ENCODE results near the gene FCN1. TPM values are rescaled to one million over a fixed set of nuclear protein-coding genes. Genes with fewer than 3 reads are reported as not detected.

The FCN1 gene
- total RNA-seq, 1 experiment from 2014 or later, result not detected

DNA sequence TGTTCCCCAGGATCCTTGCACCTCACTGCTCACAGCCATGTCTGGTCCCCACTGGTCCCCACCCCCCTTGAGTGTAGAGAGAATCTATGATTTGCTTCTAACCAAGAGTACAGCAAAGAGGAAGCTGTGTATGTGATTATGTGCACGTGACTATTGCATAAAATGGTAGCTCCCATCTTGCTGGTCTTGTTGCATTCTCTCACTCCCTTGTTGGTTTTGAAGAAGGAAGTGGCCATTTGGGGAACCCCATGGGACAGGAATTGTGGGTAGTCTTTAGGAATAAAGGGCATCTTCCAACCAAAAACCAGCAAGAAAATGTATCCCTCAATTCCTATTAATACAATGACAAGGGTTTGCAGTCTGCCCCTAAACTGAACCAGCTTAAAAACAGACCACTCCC is 42.3 kb downstream of the FCN1 start:
- no peak overlapping the region for H3K4me3 Mint-ChIP-seq (ENCODE audit: unreplicated experiment)
- no peak for DNase-seq (ENCODE audit: unreplicated experiment)
- intact Hi-C loops (cut with micrococcal nuclease), result no loop called here
- POLR2A ChIA-PET, result no interaction called here
- H3K27ac Mint-ChIP-seq (ENCODE audit: low read depth, unreplicated experiment), result no peak overlapping the region
- no peaks in the 10 kb centered on the region for H3K36me3 Mint-ChIP-seq (ENCODE audit: insufficient read depth, unreplicated experiment)
- CTCF ChIA-PET, result no interaction called here
- no TSS peak for BruUV-seq (replicated peaks)
- peaks cover 5% of the 10 kb centered on the region for H3K4me1 Mint-ChIP-seq (ENCODE audit: insufficient read depth, unreplicated experiment)
- TF ChIP-seq, protein P1, sequence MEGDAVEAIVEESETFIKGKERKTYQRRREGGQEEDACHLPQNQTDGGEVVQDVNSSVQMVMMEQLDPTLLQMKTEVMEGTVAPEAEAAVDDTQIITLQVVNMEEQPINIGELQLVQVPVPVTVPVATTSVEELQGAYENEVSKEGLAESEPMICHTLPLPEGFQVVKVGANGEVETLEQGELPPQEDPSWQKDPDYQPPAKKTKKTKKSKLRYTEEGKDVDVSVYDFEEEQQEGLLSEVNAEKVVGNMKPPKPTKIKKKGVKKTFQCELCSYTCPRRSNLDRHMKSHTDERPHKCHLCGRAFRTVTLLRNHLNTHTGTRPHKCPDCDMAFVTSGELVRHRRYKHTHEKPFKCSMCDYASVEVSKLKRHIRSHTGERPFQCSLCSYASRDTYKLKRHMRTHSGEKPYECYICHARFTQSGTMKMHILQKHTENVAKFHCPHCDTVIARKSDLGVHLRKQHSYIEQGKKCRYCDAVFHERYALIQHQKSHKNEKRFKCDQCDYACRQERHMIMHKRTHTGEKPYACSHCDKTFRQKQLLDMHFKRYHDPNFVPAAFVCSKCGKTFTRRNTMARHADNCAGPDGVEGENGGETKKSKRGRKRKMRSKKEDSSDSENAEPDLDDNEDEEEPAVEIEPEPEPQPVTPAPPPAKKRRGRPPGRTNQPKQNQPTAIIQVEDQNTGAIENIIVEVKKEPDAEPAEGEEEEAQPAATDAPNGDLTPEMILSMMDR (IDR thresholded peaks at IDR 0.05; ENCODE audit: unreplicated experiment), result no peak
- H3K9me3 Mint-ChIP-seq (ENCODE audit: unreplicated experiment), result peaks cover 6% of the 10 kb centered on the region
- peaks cover 91% of the 10 kb centered on the region for H3K27me3 Mint-ChIP-seq (ENCODE audit: insufficient read depth, unreplicated experiment)

DNA sequence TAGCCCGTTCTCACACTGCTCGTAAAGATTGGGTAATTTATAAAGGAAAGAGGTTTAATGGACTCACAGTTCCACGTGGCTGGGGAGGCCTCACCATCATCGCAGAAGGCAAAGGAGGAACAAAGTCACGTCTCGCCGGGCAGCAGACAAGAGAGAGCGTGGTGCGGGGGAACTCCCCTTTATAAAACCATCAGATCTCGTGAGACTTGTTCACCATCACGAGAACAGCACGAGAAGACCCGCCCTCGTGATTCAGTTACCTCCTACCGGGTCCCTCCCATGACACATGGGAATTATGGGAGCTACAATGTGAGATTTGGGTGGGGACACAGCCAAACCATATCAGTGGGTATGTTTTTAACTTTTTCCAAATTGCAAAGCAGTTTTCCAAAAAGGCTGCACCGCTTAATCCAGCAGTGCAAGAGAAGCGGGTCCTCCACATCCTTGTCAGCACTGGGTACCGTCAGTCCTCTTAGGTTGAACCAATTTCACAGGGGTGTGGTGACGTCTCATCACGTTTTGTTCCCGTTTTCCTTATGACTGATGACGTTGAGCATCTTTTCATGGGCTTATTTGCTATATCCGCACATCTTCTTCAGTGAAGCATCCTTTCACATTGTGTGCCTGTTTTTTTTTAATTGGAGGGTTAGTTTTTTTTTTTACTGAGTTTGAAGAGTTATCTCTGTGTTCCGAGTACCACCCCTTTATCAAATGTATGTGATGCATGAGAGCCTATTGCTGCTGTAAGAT is 45.1 kb downstream of the FCN1 start:
- CTCF ChIA-PET, result no interaction called here
- Mint-ChIP-seq H3K9me3 (ENCODE audit: unreplicated experiment) (peaks cover 6% of the 10 kb centered on the region), H3K4me1 (ENCODE audit: insufficient read depth, unreplicated experiment) (peaks cover 5% of the 10 kb centered on the region), H3K4me3 (ENCODE audit: unreplicated experiment) (no peak overlapping the region), H3K27me3 (ENCODE audit: insufficient read depth, unreplicated experiment) (peaks cover 64% of the 10 kb centered on the region), H3K27ac (ENCODE audit: low read depth, unreplicated experiment) (no peak overlapping the region), H3K36me3 (ENCODE audit: insufficient read depth, unreplicated experiment) (no peaks in the 10 kb centered on the region)
- TF ChIP-seq, protein P1 (IDR thresholded peaks at IDR 0.05; ENCODE audit: unreplicated experiment), result no peak
- POLR2A ChIA-PET, result no interaction called here
- BruUV-seq (replicated peaks), result no TSS peak
- no peak for DNase-seq (ENCODE audit: unreplicated experiment)
- intact Hi-C loops (cut with micrococcal nuclease), result no loop called here

DNA sequence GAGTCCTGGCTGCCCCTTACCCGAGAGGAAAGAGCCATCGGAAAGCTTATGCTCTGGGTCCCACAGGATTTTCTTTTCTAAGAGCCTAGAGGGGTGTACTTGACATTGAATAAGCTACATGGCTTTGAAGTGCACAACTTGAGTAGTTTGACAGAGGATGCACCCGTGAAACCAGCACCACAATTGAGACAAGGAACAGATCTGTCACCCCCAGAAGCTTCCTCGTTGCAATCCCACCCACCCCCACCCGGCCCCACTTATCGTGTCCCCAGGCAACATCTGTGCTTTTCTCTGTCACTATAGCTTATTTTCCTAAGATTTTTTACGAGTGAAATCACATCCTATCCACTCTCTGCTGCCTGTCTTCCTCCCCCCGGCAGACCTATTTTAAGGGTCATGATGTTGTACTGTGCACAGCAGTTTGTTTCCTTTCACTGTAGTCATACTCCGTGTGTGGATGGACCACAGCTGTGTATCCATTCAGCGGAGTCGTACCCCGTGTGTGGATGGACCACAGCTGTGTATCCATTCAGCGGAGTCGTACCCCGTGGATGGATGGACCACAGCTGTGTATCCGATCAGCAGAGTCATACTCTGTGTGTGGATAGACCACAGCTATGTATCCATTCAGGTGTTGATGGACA is 45.9 kb downstream of the FCN1 start:
- Mint-ChIP-seq H3K27me3 (ENCODE audit: insufficient read depth, unreplicated experiment) (peaks cover 55% of the 10 kb centered on the region), H3K9me3 (ENCODE audit: unreplicated experiment) (peaks cover 6% of the 10 kb centered on the region), H3K4me1 (ENCODE audit: insufficient read depth, unreplicated experiment) (peaks cover 5% of the 10 kb centered on the region), H3K27ac (ENCODE audit: low read depth, unreplicated experiment) (no peak overlapping the region), H3K4me3 (ENCODE audit: unreplicated experiment) (no peak overlapping the region), H3K36me3 (ENCODE audit: insufficient read depth, unreplicated experiment) (no peaks in the 10 kb centered on the region)
- POLR2A ChIA-PET, result no interaction called here
- no TSS peak for BruUV-seq (replicated peaks)
- CTCF ChIA-PET, result no interaction called here
- TF ChIP-seq, protein P1 (IDR thresholded peaks at IDR 0.05; ENCODE audit: unreplicated experiment), result no peak
- DNase-seq (ENCODE audit: unreplicated experiment), result no peak
- intact Hi-C loops (cut with micrococcal nuclease), result no loop called here

DNA sequence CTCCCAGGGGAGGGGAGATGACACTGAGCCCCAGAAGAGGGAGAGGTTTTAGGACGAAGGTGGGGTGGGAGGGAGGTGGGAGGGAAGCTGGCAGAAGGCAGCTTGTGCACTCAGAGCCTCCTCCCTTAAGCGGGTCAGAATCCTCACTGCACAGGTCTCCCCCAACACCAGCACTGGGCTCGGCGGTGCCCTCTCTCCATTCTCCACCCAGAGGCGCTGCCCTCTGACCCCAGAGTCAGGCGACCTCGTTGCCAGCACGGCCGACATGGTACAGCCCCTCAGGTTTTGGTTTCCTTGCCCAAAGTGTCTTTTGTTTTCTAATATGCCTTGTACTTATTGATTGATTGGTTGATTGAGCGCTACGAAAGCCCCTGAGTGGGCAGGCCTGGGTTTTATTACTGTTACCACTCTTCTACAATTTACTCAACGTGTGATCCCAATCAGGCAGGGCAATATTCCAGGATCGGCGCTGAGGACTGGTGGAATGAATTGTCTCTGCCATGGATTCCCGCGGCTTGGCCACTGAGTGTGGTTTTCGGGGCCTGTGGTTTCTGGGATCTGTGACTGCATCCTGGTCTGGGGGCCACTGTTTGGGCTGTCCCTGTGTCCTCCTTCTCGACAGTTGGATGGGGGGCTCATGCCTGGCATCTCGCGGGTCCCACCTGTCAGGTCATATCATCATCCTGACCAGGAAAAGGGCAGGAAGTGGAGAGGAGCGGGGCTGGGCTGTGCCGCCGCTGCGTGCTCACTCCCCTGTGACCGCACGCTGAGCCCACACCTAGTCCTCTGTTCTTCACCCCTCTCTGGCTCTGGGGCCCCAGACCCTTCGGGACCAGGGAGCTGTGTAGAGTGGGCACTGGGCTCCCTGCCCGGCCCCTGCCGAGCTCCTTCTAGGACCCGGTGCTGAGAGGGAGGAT is 46.7 kb downstream of the FCN1 start:
- H3K4me1 Mint-ChIP-seq (ENCODE audit: insufficient read depth, unreplicated experiment), result peaks cover 5% of the 10 kb centered on the region
- no peaks in the 10 kb centered on the region for H3K36me3 Mint-ChIP-seq (ENCODE audit: insufficient read depth, unreplicated experiment)
- no peak overlapping the region for H3K27ac Mint-ChIP-seq (ENCODE audit: low read depth, unreplicated experiment)
- H3K4me3 Mint-ChIP-seq (ENCODE audit: unreplicated experiment), result no peak overlapping the region
- intact Hi-C loops (cut with micrococcal nuclease), result no loop called here
- BruUV-seq (replicated peaks), result no TSS peak
- CTCF ChIA-PET, result interaction anchor here (0.6 kb wide), 1 partner anchor 398 kb away, joined by 3 read pairs; no protein-coding TSS in a partner anchor
- TF ChIP-seq, protein P1 (IDR thresholded peaks at IDR 0.05; ENCODE audit: unreplicated experiment), result no peak
- peaks cover 6% of the 10 kb centered on the region for H3K9me3 Mint-ChIP-seq (ENCODE audit: unreplicated experiment)
- DNase-seq (ENCODE audit: unreplicated experiment), result no peak
- H3K27me3 Mint-ChIP-seq (ENCODE audit: insufficient read depth, unreplicated experiment), result peaks cover 47% of the 10 kb centered on the region
- POLR2A ChIA-PET, result no interaction called here

Data from MCF 10A (cell line).